Measurements from ENCODE around the gene COL6A6.

DNA sequence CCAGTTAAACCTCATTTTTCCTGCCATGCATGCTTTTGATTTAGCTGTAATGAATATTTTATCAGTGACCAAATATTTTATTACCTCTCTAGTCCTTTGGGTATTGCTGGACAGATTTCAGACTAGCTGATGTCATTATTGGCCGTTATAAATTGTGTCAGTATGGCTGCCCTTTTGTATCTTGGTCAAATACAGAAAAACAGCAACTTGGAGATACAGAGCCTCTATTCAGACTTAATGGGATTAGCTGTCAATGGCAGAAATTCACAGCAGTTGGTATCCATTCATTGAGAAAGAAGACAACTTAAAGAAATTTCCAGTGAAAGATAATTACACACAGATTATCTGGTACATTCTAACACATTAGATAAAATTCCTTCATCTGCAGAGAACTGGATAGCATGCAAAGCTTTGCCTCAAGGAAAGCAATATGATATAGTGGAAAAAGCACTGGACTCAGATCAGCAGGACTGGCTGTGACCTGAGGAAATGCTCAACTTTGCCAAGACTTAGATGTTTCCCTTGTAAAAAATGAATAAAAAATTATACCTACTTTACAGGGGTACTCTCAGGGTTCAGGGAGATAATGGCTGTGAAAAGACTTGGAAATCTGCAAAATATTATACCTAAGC lies 20.8 kb downstream of the COL6A6 start:
- TF ChIP-seq, protein P1, sequence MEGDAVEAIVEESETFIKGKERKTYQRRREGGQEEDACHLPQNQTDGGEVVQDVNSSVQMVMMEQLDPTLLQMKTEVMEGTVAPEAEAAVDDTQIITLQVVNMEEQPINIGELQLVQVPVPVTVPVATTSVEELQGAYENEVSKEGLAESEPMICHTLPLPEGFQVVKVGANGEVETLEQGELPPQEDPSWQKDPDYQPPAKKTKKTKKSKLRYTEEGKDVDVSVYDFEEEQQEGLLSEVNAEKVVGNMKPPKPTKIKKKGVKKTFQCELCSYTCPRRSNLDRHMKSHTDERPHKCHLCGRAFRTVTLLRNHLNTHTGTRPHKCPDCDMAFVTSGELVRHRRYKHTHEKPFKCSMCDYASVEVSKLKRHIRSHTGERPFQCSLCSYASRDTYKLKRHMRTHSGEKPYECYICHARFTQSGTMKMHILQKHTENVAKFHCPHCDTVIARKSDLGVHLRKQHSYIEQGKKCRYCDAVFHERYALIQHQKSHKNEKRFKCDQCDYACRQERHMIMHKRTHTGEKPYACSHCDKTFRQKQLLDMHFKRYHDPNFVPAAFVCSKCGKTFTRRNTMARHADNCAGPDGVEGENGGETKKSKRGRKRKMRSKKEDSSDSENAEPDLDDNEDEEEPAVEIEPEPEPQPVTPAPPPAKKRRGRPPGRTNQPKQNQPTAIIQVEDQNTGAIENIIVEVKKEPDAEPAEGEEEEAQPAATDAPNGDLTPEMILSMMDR (IDR thresholded peaks at IDR 0.05): no peak
- no peak for TF ChIP-seq POLR2A (IDR thresholded peaks at IDR 0.05)
